WERI-Rb-1 (cell line): Measurements from ENCODE around the gene TESK2.

Experiments used
- DNase-seq: peaks from one replicate; pipeline ENCODE4 v3.0.0-alpha.2; 2020
- H3K27ac ChIP-seq: fragments of 250-450 bp; sonication (Bioruptor Pico); 2 replicates; pipeline ENCODE4 v1.5.1; 2020; ENCODE audit warnings: mild to moderate bottlenecking, moderate library complexity
- H3K27me3 ChIP-seq: fragments of 250-450 bp; sonication (Bioruptor Pico); 2 replicates; pipeline ENCODE4 v1.5.1; 2021; ENCODE audit warnings: mild to moderate bottlenecking, low read depth, moderate library complexity; ENCODE audit not compliant: insufficient read depth, severe bottlenecking
- H3K36me3 ChIP-seq: fragments of 250-450 bp; sonication (Bioruptor Pico); 2 replicates; pipeline ENCODE4 v1.5.1; 2020; ENCODE audit warnings: mild to moderate bottlenecking, moderate library complexity
- H3K4me3 ChIP-seq: 2 replicates; pipeline ENCODE4 v1.5.1; 2011; ENCODE audit warnings: low read depth, mild to moderate bottlenecking, control low read depth, low read length
- H3K9me3 ChIP-seq: fragments of 250-450 bp; sonication (Bioruptor Pico); 2 replicates; pipeline ENCODE4 v1.5.1; 2021; ENCODE audit warnings: mild to moderate bottlenecking, moderate library complexity; ENCODE audit not compliant: severe bottlenecking
- CTCF ChIP-seq: IDR thresholded peaks from 2 replicates; pipeline ENCODE4 v1.5.1; 2011; ENCODE audit warnings: low read depth, mild to moderate bottlenecking, control low read depth, inconsistent platforms, low read length

TESK2 gene

GRCh38 chr1:45383191-45383590 is 107.8 kb downstream of the TESK2 start:
- Histone ChIP-seq H3K27me3 (no peaks in the 10 kb centered on the region), H3K4me3 (no peak overlapping the region), H3K9me3 (no peaks in the 10 kb centered on the region), H3K27ac (no peak overlapping the region), H3K36me3 (no peaks in the 10 kb centered on the region)
- DNase-seq = no peak
- no peak for TF ChIP-seq CTCF

- TF ChIP-seq CTCF = no peak
- no peaks in the 10 kb centered on the region for H3K27me3 ChIP-seq
- no peak overlapping the region for H3K27ac ChIP-seq
- no peak for DNase-seq
- H3K9me3 ChIP-seq = no peaks in the 10 kb centered on the region
- no peak overlapping the region for H3K4me3 ChIP-seq
- H3K36me3 ChIP-seq = no peaks in the 10 kb centered on the region
Observed at GRCh38 chr1:45381243-45381642, 109.7 kb downstream of the TESK2 start.

DNA sequence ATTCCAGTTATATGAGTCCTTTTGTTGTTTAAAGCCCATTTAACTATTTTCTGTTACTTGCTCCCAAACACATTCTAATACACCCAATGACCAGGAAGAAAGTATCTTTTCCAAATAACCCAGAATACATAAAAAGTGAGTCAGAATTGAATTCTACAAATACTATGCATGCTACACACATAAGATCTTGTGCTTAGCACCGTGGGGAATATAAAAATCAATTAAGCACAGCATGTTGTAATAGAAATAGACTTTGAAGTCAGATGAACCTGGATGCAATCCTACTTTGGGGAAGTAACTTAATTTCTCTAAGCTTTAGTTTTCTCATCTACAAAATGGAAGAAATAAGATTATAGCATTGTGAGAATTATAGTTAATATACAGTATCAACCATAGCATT is 110.2 kb downstream of the TESK2 start:
- Histone ChIP-seq H3K27me3 (no peaks in the 10 kb centered on the region), H3K27ac (no peak overlapping the region), H3K36me3 (no peaks in the 10 kb centered on the region), H3K9me3 (no peaks in the 10 kb centered on the region), H3K4me3 (no peak overlapping the region)
- DNase-seq = no peak
- no peak for TF ChIP-seq CTCF

GRCh38 chr1:45380125-45380524 is 110.8 kb downstream of the TESK2 start:
- no peak for TF ChIP-seq CTCF
- Histone ChIP-seq H3K4me3 (no peak overlapping the region), H3K27ac (no peak overlapping the region), H3K9me3 (no peaks in the 10 kb centered on the region), H3K27me3 (no peaks in the 10 kb centered on the region), H3K36me3 (no peaks in the 10 kb centered on the region)
- DNase-seq = no peak

DNA sequence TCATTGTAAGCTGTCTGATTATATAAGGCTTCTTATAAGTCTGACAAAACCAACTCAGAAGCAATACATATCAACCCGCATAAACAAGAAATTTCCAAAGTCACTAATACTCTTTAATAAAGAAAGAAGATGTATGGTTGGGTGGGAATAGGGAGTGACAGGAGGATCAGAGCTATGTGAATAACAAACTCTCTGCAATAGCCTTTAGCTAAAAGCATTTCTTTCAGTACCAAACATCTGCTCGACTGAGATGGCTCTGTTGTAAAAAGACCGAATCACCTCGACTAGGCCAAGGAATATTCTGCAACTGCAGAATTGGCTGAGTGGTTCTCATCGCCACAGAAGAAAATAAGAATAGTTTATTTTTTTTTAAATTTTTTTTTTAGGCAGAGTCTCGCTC is 111.4 kb downstream of the TESK2 start:
- Histone ChIP-seq H3K27ac (no peak overlapping the region), H3K36me3 (no peaks in the 10 kb centered on the region), H3K4me3 (no peak overlapping the region), H3K9me3 (no peaks in the 10 kb centered on the region), H3K27me3 (no peaks in the 10 kb centered on the region)
- TF ChIP-seq CTCF = no peak
- no peak for DNase-seq

DNA sequence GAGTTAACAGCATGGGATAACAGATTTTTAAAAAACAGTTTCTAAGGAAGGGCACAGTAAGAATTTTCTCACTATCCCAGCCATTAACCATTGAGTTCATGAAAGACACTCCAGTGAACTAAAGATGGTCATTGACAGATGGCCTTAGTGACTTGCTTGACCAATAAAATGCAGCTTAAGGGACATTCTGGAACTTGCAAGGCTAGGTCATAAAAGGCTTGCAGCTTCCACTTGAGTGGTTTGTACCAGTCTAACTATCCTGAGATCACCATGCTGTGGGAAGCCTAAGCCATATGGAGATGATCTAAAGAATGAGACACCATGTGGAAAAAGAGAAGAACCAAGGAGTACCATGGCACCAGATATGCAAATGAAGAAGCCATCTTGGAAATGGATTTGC is 112.8 kb downstream of the TESK2 start:
- TF ChIP-seq CTCF = no peak
- Histone ChIP-seq H3K27me3 (no peaks in the 10 kb centered on the region), H3K27ac (no peak overlapping the region), H3K4me3 (no peak overlapping the region), H3K9me3 (no peaks in the 10 kb centered on the region), H3K36me3 (no peaks in the 10 kb centered on the region)
- no peak for DNase-seq
